ENCODE results near the gene VWA2.
"Not testable (repeated sequence)": the region's sequence is repeated elsewhere in the genome, so short reads cannot be mapped to it uniquely, and the experiment has no call there.

VWA2 gene

DNA sequence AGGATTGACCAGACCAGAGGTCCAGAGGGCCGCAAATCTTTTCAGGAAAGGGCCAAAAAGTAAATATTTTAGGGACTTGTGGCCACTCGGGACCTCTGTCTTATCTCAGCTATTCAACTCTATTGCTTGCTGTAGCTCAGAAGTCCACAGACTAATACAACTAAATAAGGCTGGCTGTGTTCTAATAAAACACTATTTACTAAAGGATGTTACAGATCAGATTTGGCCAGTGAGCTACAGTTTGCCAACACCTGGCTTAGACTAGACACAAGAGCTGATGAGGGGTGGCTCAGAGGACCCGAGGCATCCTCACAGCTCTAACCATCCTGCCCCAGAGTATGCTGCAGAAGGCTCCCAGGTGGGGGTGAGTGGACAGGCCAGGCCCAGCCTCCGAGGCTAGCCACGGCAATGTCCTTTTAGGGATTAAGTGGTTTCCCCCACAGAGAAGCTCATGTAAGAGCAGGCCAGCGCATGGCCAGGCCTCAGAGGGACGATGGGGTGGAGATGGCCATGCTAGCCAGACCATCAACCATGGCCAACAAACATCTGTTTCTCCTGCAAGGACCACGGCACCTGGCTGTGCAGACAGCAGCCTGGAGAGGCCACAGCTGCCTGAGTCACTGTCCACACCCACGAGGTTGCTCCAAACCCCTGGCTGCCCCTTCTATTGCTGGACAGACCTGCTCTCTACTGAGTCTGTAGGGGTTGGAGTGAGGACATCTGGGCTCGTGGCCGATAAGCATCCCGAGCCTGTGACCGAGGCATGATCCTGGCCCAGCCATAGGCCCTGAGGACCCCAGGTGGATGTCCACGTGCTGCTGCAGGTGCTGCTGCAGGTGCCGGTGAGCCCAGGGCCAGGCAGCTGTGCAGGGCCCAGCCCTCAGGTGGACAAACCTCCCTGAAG, 88.7 kb downstream of the VWA2 start:
- H3K4me1 Mint-ChIP-seq, result no peaks in the 10 kb centered on the region
- no peaks in the 10 kb centered on the region for H3K9me3 Mint-ChIP-seq
- no peak overlapping the region for H3K4me3 Mint-ChIP-seq
- no peak overlapping the region for H3K27ac Mint-ChIP-seq
- H3K36me3 Mint-ChIP-seq, result no peaks in the 10 kb centered on the region
- DNase-seq (ENCODE audit: low spot score in 2 of 2), result no peak
- ATAC-seq, result no peak

DNA sequence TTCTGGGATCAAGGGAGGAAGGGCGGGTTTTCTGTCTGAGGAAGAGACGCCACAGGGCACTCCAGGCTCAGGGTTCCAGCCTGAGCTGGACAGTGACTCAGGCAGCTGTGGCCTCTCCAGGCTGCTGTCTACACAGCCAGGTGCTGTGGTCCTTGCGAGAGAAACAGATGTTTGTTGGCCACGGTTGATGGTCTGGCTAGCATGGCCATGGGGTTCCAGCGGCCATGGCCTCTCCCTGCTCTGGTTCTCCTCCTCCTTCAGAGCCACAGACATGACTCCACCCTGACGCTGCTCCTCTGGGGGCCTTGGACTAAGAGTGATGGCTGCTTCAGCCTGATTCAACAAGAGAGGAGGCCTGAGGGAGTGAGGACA, 89.4 kb downstream of the VWA2 start:
- H3K27ac Mint-ChIP-seq, result no peak overlapping the region
- H3K36me3 Mint-ChIP-seq, result no peaks in the 10 kb centered on the region
- no peak for ATAC-seq
- H3K4me1 Mint-ChIP-seq, result no peaks in the 10 kb centered on the region
- no peaks in the 10 kb centered on the region for H3K9me3 Mint-ChIP-seq
- no peak for DNase-seq (ENCODE audit: low spot score in 2 of 2)
- H3K4me3 Mint-ChIP-seq, result no peak overlapping the region

DNA sequence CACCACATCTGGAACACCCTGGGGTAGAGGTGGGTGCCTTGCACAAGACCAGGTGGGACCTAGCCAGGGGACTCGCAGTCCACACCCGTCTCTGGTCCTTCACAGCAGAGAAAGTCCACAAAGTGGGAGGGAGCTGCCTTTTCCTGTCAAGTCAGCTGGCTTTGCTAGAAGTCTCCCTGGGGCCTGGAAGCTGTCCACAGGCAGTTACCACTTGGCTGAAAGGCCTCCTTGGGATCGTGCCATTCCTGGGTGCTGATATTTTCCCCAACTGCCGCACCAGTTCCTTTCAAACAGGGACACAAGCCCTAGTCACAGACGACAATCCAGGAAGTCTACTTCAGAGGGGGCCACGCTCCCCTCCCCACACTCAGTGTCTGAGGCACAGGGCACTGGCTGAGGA, 89.8 kb downstream of the VWA2 start:
- Mint-ChIP-seq H3K9me3 (no peaks in the 10 kb centered on the region), H3K36me3 (no peaks in the 10 kb centered on the region), H3K4me3 (no peak overlapping the region), H3K4me1 (no peaks in the 10 kb centered on the region), H3K27ac (no peak overlapping the region)
- DNase-seq (ENCODE audit: low spot score in 2 of 2) (no peak), ATAC-seq (no peak)

DNA sequence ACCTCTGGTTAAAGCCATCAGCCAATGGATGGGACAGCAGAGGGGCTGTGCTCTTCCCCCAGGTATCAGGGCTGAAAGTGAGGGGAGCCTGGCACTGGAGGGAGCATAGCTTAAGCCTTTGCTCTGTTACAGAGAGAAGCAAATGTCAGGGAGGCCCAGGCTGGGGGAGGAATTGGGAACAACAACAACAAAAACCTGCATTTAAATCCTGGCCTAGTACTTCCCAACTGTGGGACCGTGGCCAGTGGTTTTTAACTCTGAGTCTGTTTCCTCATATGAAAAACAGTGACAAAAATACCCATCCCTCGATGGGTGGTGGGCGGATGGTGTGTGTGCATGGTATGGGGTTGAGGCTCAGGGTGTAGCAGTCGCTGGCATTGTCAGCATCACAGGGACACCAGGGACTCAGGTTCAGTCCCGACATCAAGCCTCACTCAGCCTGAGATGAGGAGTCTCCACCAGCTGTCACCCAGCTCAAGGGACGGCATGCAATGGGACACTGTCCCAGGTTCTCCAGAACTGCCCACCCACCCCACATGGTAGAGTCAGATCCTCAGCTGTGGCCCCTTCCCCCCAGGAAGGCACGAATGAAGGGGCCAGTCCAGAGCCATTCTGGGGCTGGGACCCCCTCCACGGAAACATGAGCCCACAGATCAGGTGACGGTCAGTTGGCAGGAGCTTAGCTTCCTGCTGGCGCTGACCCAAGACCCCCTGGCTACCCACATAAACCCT, 90.7 kb downstream of the VWA2 start:
- H3K4me1 Mint-ChIP-seq, result no peaks in the 10 kb centered on the region
- no peak overlapping the region for H3K27ac Mint-ChIP-seq
- H3K4me3 Mint-ChIP-seq, result no peak overlapping the region
- ATAC-seq, result peak; percentile 33
- H3K36me3 Mint-ChIP-seq, result no peaks in the 10 kb centered on the region
- DNase-seq (ENCODE audit: low spot score in 2 of 2), result no peak
- H3K9me3 Mint-ChIP-seq, result no peaks in the 10 kb centered on the region

DNA sequence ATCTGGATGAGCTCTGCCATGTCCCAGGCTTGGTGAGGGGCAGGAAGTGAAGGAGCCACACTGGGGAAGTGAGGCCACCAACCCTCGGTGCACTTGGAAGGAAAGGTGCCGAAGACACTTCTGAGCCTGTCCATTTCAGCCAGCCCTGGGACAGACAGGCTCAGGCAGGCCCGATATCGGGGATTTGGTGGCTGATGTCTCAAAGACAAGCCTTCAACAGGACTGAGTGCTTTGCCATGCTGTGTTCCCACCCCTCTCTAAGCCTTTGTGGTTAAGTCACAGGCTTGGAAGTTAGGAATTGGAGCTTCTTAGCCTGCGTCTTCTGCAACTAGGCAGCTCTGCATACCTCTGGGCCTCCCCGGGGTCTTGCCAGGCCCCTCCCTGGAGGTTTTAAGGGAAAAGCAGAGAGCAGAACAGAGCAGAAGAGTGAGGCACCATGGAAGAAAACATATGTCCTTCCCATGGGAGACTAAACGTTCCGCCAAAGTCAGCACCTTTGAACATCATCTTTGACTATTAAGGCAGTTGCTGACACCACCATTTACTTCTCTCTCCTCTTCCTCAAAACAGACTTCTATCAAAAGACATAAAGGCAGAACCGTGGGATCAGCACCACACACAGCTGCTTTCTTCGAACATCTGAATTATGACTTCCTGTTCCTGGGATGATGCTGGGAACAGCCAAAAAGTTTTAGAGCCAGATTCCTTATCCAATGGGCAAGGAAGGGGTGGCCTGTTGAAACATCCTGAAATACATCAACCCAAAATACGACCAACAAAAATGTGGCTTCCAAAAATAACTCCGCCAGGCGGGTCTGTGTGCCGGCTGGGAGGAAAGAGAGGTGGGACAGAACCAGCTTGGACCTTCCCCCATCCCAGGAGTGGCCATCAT, 93.5 kb downstream of the VWA2 start:
- no peak overlapping the region for H3K4me3 Mint-ChIP-seq
- no peaks in the 10 kb centered on the region for H3K36me3 Mint-ChIP-seq
- H3K27ac Mint-ChIP-seq, result no peak overlapping the region
- H3K9me3 Mint-ChIP-seq, result no peaks in the 10 kb centered on the region
- DNase-seq (ENCODE audit: low spot score in 2 of 2), result no peak
- peaks cover 17% of the 10 kb centered on the region for H3K4me1 Mint-ChIP-seq
- no peak for ATAC-seq

DNA sequence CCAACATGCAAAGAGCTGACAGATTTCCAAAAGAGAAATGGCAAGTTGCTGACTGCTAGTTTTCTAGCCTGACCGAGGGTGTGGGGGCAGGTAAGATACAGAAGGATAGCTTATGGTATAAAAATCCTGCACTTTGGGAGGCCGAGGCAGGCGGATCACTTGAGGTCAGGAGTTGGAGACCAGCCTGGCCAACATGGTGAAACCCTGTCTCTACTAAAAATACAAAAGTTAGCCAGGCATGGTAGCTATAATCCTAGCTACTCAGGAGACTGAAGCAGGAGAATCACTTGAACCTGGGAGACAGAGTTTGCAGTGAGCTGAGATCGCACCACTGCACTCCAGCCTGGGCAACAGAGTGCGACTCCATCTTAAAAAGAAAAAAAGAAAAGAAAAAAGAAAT, 94.4 kb downstream of the VWA2 start:
- H3K36me3 Mint-ChIP-seq; H3K9me3 Mint-ChIP-seq; ATAC-seq; DNase-seq (ENCODE audit: low spot score in 2 of 2); H3K4me3 Mint-ChIP-seq; H3K27ac Mint-ChIP-seq: not testable (repeated sequence)
- H3K4me1 Mint-ChIP-seq, result peaks cover 22% of the 10 kb centered on the region

DNA sequence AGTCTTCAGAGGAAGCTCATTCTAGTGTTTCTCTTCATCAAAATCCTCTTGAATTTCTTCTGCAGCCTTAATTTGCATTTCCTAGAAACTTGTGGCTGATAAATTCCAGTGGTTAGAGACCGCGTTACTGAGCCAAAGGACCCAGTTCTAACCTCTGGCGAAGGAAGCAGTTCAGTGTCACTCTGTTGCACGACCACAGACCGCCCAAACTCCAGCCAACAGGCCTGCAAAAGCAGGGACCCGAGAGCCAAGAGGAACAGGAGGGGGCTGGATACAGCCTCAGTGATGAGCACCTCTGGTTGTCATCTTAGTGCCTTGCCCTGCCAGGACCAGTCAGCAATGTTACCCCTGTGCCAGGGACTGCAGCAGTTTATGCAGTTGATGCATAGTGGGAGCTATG, 95.2 kb downstream of the VWA2 start:
- Mint-ChIP-seq H3K9me3 (no peaks in the 10 kb centered on the region), H3K36me3 (no peaks in the 10 kb centered on the region), H3K4me3 (no peak overlapping the region), H3K4me1 (peaks cover 22% of the 10 kb centered on the region), H3K27ac (peak overlapping the region; percentile 29)
- no peak for ATAC-seq
- no peak for DNase-seq (ENCODE audit: low spot score in 2 of 2)

DNA sequence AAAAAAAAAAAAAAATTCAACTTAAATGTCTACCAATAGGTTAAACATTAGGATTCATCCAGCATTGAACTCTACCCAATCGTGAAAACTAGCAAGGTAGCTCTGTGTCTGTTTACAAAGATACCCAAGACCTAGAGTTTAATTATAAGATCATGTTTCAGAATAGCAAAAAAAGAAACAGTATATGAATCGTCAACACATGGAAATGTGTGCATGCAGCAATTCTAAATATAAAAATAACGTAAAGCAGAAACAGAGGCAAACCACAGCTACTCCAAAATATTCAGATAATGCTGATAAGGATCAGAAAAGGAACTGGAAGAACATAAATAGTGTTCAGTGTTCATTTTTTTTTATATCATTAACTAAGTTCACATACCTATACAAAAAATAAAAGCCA, 96.6 kb downstream of the VWA2 start:
- Mint-ChIP-seq H3K27ac (no peak overlapping the region), H3K9me3 (no peaks in the 10 kb centered on the region), H3K4me1 (peaks cover 22% of the 10 kb centered on the region), H3K4me3 (no peak overlapping the region), H3K36me3 (no peaks in the 10 kb centered on the region)
- DNase-seq (ENCODE audit: low spot score in 2 of 2) (no peak), ATAC-seq (no peak)

DNA sequence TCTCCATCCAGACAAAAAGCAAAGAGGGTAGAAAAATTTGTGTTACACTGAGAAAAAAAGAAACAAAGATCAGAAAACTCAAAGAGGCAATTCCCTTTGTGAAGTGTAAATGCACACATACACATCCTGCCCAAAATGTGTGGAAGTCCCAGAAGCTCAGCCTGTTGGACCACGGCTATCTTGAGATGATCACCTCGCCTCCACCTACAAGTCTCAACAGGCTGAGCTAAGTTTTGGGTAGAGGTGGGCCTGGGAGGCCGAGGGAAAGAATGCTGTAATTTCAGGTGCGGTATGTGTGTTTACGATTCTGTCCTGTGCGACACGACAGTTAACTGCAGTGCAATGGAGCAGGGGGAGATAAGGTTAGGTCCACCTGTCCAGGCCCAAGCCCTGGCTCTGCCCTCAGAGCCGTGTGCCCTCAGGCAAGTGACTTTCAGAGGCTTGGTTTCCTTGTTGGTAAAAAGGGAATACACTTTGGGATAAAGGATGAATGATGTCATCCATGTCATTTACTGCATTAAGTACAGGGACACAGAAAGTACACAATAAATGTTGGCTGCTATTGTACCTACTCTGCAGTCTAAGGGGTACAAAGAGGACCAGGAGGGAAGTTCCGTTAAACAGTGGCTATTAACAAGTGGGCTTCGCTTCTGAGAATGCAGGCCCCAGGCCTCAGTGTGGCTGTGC, 97.9 kb downstream of the VWA2 start:
- Mint-ChIP-seq H3K36me3 (no peaks in the 10 kb centered on the region), H3K27ac (no peak overlapping the region), H3K9me3 (no peaks in the 10 kb centered on the region), H3K4me3 (peak overlapping the region; percentile 16), H3K4me1 (peaks cover 22% of the 10 kb centered on the region)
- ATAC-seq (no peak), DNase-seq (ENCODE audit: low spot score in 2 of 2) (no peak)

DNA sequence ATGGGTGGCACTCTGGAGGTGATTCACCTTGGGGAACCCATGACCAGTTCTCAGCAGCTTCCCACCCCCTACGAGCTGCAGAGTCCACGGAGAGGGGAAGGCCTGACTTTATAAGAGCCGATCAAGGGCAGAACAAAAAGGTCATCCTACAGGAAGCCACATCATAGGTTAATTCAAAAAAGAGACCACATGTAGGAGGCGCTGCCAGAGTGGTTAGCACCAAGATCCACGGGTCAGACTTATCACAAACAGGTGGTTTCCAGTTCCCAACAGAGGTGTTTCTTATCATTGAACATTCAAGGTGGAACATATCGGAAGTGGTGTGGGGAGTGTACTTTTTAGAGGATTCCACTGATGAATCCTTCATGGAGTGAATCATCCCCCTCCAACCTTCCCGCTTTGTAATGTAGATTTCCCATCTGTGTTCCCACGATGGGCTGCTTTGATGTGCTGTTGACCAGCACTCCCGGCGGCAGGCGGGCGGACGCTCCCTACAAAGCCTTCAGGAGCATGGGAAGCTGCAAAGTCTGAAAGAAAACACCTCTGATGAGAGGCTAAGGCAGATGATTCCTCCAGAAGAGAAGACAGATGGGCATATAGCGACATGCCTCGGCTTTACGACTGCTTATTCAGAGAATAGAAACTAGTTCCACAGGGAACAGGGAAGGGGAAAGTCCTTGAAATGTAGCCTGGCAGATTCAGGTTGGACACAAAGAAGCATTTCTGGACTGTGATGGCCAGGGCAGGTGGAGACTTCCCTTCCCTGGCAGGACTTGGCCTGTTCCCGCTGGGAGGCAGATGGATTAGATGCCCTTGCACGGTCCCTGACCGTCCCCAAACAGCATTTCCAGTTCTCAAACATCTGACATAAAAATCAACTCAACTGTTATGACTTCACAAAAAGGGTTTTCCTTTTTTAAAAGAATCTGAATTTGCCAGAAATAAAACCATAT, 98.7 kb downstream of the VWA2 start:
- Mint-ChIP-seq H3K36me3 (no peaks in the 10 kb centered on the region), H3K27ac (peak overlapping the region; percentile 29), H3K4me3 (peak overlapping the region; percentile 16), H3K9me3 (no peaks in the 10 kb centered on the region), H3K4me1 (peaks cover 22% of the 10 kb centered on the region)
- peak; percentile 92 for ATAC-seq
- DNase-seq (ENCODE audit: low spot score in 2 of 2), result peak; percentile 18 to 62

DNA sequence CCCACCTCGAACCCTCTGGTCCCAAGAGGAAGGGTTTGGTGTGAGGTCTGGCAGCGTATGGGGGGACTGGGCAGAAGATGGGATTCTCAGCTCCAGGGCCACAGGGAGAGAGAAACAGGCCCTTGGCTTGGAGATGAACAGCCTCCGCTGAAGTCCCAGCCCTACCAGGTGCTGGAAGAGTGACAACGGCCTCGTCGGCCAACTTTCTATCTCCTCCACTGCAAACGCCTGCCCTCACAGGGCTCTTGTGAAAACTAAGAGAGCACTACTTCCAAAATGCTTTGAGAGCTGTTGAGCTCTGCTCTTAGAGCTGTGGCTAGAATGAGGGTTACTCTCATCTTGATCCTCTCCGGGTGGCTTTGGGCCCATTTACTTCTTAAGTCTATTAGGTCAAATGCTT, 101.8 kb downstream of the VWA2 start:
- peaks cover 22% of the 10 kb centered on the region for H3K4me1 Mint-ChIP-seq
- ATAC-seq, result no peak
- no peak overlapping the region for H3K27ac Mint-ChIP-seq

More for the DNA sequence above, 101.8 kb downstream of the VWA2 start:
- Mint-ChIP-seq H3K9me3 (no peaks in the 10 kb centered on the region), H3K4me3 (no peak overlapping the region), H3K36me3 (no peaks in the 10 kb centered on the region)
- no peak for DNase-seq (ENCODE audit: low spot score in 2 of 2)
